HepG2 (cell line): Measurements from ENCODE around the gene TMEM97.

Experiments used
- ATF1 ChIP-seq: IDR thresholded peaks from 2 replicates; pipeline ENCODE4 v1.6.1; 2016; ENCODE audit warnings: mild to moderate bottlenecking, control low read depth
- KLF16 ChIP-seq, 2 experiments: sonication (generic) in 1 of 2; formaldehyde crosslinking in 1 of 2; IDR thresholded peaks; 2 replicates each; pipeline versions ENCODE4 v1.6.1 to v1.8.0; 2016 to 2023; ENCODE audit warnings: missing genetic modification reagents in 2 of 2, missing compliant biosample characterization in 1 of 2
- MYC ChIP-seq: sonication (generic); formaldehyde crosslinking; IDR thresholded peaks from 2 replicates; pipeline ENCODE4 v1.9.0; 2021; ENCODE audit warnings: missing genetic modification reagents, borderline replicate concordance
- PHB2 ChIP-seq: fragments of 450-650 bp; IDR thresholded peaks from 2 replicates; pipeline ENCODE4 v1.6.1; 2018; ENCODE audit not compliant: partially characterized antibody
- POLR2A ChIP-seq, 2 experiments: IDR thresholded peaks; 2 replicates each; pipeline ENCODE4 v1.6.1; 2011; ENCODE audit warnings: low read depth in 2 of 2, low read length in 2 of 2, mild to moderate bottlenecking in 1 of 2, moderate library complexity in 1 of 2; ENCODE audit not compliant: insufficient read depth in 1 of 2
- RAD51 ChIP-seq: fragments of 450-650 bp; IDR thresholded peaks from 2 replicates; pipeline ENCODE4 v1.6.1; 2016; ENCODE audit warnings: borderline replicate concordance
- ZNF891 ChIP-seq: sonication (generic); formaldehyde crosslinking; IDR thresholded peaks from 2 replicates; pipeline ENCODE4 v1.5.0; 2020; ENCODE audit warnings: mild to moderate bottlenecking, missing genetic modification reagents
- TF ChIP-seq, protein P1 (sequence below): sonication (generic); formaldehyde crosslinking; IDR thresholded peaks from 2 replicates; pipeline ENCODE4 v1.8.0; 2023; ENCODE audit warnings: mild to moderate bottlenecking, missing genetic modification reagents
- TF ChIP-seq, protein P2 (sequence below): sonication (generic); formaldehyde crosslinking; IDR thresholded peaks from 2 replicates; pipeline ENCODE4 v1.4.0; 2020; ENCODE audit warnings: missing genetic modification reagents, low read depth, mild to moderate bottlenecking, borderline replicate concordance

DNA sequence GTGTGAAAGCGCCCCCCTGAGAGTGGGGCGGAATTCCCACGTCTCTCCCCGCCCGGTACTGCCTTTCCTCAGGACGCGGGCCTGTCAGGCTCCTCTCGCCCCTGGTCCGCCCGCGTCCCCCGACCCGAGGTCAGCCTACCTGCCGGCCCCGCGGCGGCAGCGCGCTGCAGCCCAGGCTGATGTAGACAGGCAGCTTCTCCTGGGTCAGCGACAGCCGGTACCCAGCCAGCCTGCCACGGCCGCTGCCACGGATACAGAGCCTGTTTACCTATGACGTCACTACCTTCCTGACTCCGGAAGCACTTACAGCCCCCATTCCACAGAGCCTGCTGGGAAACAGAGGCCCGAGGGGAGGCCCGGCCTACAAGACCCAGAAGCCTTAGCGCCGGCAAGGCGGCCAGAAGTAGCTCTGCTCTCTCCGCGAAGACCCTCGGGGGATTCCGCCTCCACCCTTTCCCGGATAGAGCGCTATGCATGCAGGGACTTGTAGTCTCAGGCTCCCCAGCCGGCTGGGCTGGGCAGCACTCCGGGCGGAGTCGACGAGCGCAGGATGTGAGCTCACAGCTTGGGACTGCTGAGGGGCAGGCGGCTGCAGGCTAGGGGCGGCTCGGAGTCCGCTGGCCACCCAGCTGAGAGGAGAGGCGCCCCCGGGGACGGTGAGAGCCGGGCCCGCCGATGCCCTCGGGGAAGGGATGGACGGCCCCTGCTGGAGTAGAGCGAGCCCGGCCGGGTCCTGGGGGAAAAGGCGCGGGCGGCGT, 16.4 kb downstream of the TMEM97 start, which contains the start of the genes IFT20 and TNFAIP1:
- TF ChIP-seq, protein P1, sequence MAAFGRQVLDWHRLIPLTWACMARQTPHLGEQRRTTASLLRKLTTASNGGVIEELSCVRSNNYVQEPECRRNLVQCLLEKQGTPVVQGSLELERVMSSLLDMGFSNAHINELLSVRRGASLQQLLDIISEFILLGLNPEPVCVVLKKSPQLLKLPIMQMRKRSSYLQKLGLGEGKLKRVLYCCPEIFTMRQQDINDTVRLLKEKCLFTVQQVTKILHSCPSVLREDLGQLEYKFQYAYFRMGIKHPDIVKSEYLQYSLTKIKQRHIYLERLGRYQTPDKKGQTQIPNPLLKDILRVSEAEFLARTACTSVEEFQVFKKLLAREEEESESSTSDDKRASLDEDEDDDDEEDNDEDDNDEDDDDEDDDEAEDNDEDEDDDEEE (CRISPR knock-in tag): no peak
- TF ChIP-seq POLR2A (IDR thresholded peaks at IDR 0.05; ENCODE audit: insufficient read depth in 1 of 2, low read depth in 2 of 2, low read length in 2 of 2) (peak; percentile 42 to 87; a peak in 3 of 4 replicates), KLF16 (CRISPR knock-in tag; IDR thresholded peaks at IDR 0.05) (peak in 1 of 2 experiments; percentile 86; a peak in 2 of 4 replicates), ZNF891 (CRISPR knock-in tag) (no peak), PHB2 (no peak), ATF1 (CRISPR knock-in tag) (peak; percentile 98), MYC (CRISPR knock-in tag) (peak; percentile 49; the same call in 1 of the 2 replicates), RAD51 (no peak)
- TF ChIP-seq, protein P2, sequence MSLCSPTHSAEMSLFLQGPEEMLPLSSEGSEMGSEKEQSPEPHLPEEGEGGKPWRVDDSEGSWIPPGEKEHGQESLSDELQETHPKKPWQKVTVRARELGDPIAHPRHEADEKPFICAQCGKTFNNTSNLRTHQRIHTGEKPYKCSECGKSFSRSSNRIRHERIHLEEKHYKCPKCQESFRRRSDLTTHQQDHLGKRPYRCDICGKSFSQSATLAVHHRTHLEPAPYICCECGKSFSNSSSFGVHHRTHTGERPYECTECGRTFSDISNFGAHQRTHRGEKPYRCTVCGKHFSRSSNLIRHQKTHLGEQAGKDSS (CRISPR knock-in tag): no peak; the same call in 1 of the 2 replicates
